Measurements from ENCODE around the gene SPRN.
"Not testable (repeated sequence)": the region's sequence is repeated elsewhere in the genome, so short reads cannot be mapped to it uniquely, and the experiment has no call there.

Gene SPRN

DNA sequence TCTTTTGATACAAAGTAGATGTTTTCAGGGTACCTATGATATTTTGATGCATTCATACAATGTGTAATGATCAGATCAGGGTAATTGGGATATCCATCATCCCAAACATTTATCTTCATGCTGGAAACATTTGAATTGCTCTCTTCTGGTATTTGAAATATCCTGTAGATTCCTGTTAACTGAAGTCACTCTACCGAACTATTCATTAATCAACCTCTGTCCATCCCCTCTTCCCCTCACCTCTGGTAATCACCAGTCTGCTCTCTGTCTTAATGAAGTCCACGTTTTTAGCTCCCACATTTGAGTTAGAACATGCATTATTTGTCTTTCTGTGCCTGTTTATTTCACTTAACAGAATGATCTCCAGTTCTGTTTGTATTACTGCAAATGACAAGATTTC, 19.2 kb downstream of the SPRN start:
- FAIRE-seq, result no peak

GRCh38 chr10:133403784-133404183, 20.6 kb downstream of the SPRN start:
- FAIRE-seq, result no peak

GRCh38 chr10:133403359-133403758, 21.1 kb downstream of the SPRN start:
- no peak for FAIRE-seq

DNA sequence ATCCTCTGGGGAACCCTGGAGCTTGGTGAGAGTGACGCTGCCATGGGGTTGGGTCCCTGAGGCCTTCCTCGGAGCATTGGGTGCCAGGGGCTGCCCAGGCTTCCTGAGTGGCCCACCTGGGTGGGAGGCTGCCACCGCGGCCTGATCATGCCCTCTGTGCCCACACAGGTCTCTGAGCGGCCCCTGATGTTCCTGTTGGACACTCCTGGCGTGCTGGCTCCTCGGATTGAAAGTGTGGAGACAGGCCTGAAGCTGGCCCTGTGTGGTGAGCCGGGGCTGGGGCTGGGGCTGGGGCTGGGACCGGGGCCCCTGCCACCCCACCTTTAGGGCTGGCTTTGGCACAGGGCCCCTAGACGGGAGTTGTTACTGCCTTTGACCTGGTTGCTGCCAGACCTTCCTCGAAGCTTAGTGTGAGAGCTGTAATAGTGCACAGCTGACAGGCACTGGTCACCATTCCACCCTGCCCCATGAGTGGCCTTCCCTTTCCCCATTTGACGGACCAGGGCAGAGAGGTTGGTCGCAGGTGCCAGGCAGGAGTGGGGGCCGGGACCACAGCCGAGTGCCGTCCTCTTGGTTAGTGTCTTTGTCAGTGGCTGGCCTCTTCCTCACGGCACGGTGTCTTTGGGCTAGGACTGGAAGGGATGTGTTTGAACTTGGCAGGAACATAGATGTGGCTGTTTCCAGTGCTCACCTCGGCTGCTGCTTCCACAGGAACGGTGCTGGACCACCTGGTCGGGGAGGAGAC, 22.3 kb downstream of the SPRN start:
- no peak for FAIRE-seq

- FAIRE-seq, result no peak
Observed at GRCh38 chr10:133401500-133401899, 22.9 kb downstream of the SPRN start.

DNA sequence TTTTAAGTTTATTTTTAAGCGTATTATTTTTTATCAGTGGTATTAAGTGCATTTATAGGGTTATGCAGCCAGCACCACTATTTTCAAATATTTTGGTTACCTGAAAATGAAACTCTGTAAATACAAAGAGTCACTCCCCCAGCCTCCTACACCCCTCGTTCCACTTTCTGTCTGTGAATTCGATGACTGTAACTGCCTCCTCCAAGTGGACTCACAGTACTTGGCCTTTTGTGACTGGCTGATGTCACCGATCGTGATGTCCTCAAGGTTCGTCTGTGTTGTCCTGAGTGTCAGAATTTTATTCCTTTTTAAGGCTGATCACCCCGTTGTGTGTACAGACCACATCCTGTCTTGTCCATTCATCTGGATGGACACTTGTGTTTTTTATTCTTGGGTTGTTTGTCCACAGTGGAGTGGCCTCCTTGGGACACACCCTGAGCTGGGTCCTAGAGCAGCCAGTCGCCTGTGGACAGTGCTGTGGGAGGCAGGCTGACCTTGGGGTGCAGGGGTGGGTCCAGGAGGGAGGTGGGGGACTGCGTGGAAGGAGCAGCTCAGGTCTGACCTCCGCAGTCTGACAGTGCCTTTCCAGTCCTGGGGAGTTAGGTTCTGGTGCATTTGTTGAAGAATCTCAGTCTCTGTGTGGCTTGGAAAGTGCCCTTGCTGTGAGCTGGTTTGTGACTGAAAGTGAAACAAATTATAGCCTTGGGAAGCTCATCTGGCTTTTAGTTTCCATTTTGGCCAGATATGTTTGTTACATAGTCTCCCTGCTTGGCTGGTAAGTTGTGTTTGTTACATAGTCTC, 23.6 kb downstream of the SPRN start:
- FAIRE-seq, result no peak

- FAIRE-seq, result no peak
Observed at GRCh38 chr10:133399123-133399601, 25.3 kb downstream of the SPRN start.

- FAIRE-seq, result no peak
Observed at GRCh38 chr10:133397938-133398337, 26.5 kb downstream of the SPRN start.

DNA sequence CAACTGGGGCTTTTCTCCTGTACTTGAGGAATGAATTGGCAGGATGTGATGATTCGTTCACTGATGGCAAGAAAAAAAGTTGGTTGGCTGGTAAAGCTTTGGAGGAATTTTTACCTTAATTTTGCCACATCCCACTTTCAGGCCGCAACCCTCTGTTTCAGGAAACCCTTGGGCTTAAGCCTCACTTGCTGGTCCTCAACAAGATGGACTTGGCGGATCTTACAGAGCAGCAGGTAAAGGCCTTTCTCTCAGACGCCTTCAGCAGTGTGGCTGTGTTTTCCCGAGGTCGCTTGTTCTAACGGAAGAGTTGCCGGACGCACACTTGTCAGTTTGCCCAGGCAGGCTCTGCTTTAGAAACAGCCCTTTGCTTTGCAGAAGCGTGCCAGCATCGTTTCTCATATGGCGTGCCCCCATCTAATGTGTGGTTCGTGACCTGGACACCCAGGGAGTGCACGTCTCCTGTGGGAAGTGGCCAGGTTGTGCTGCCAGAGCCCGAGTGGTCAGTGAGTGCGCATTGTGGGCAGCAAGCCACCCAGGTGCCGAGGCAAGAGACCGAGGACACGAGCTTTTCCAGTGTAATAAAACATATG, 28.3 kb downstream of the SPRN start:
- FAIRE-seq, result no peak

DNA sequence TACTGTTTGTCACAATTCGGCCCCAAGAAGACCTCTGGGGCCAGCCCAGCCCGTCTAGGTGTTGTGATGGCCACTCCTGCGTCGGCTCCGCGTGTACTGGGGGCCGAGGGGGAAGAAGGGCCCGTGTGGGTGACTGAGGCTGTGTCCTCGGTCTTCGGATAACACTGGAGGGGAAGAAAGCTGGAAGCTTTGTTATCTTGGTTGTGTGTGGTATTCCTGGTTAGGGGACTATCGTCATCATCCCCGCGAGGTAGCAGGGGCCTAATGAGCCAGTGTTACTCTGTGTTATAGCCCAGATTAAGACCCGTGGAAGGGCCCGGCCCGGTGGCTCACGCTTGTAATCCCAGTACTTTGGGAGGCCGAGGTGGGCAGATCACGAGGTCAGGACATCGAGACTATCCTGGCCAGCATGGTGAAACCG, 29.6 kb downstream of the SPRN start:
- FAIRE-seq, result no peak

GRCh38 chr10:133394064-133394663, 30.3 kb downstream of the SPRN start, which contains the start of gene MTG1:
Gene MTG1, plus strand, starts transcription at chr10:133394157. Its CDS starts 64 bp downstream, at chr10:133394221.
- FAIRE-seq, result no peak

DNA sequence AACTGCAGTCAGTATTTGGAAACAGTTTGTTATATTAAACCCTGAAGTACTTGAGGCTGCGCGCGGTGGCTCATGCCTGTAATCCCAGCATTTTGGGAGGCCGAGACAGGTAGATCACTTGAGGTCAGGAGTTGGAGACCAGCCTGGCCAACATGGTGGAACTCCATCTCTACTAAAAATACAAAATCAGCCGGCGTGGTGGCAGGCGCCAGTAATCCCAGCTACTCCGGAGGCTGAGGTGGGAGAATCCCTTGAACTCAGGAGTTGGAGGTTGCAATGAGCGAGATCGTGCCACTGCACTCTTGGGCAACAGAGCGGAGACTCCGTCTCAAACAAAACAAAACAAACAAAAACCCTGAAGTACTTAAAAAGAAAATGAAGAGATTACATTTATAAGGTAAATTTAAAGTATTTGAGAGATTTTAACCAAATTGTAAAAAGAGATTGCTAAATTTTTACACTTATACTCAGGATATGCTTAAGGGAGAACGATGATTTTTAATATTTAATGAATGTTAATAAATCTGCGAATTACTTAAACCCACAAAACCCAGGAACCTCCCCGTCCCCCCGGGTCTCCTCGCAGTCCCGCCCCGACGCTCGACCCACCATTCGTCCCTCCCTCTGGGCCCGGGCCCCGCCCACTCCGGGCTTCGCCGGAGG, 30.9 kb downstream of the SPRN start:
- FAIRE-seq, result no peak

GRCh38 chr10:133391761-133392518, 32.5 kb downstream of the SPRN start:
- no peak for FAIRE-seq

DNA sequence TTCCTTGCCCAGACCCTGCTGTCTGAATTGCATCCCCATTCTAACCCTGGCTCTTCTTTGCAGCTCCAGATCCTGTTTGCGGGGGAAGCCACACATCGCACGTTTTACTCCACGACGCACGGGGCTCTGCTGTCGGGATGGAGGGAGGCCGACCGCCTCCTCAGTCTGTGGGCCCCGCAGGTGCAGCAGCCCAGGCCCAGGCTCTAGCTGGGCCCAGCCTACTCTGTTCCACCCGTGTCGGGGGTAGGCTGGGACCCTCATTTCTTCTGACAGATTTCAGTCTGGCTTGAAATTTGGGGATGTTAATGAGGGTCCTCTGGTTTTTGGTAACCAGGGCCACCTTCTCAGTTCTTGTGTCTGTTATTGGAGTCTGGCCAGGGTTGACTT, 33.2 kb downstream of the SPRN start:
- no peak for FAIRE-seq

DNA sequence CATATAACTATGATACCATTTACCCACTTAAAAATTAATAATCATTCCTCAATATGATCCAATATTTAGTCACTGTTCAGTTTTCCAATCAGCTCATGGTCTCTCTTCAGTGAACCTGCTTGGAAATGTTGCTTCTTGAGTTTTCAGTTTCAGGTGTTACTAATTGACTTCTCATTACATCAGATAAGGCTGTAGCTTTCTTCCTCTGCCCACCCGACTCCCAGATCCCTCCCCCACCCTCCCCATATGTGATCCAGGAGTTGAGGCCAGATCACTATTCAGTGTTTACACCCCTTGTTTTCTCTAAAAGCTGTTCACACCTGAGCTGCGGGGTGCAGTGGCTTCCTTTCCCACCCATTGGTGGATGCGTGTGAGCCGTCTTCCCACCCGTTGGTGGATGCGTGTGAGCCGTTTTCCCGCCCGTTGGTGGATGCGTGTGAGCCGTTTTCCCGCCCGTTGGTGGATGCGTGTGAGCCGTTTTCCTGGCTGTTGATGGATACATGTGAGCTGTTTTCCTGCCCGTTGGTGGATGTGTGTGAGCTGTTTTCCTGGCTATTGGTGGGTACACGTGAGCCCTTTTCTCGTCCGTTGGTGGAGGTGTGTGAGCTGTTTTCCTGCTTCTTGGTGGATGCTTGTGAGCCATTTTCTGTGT, 33.7 kb downstream of the SPRN start:
- no peak for FAIRE-seq

DNA sequence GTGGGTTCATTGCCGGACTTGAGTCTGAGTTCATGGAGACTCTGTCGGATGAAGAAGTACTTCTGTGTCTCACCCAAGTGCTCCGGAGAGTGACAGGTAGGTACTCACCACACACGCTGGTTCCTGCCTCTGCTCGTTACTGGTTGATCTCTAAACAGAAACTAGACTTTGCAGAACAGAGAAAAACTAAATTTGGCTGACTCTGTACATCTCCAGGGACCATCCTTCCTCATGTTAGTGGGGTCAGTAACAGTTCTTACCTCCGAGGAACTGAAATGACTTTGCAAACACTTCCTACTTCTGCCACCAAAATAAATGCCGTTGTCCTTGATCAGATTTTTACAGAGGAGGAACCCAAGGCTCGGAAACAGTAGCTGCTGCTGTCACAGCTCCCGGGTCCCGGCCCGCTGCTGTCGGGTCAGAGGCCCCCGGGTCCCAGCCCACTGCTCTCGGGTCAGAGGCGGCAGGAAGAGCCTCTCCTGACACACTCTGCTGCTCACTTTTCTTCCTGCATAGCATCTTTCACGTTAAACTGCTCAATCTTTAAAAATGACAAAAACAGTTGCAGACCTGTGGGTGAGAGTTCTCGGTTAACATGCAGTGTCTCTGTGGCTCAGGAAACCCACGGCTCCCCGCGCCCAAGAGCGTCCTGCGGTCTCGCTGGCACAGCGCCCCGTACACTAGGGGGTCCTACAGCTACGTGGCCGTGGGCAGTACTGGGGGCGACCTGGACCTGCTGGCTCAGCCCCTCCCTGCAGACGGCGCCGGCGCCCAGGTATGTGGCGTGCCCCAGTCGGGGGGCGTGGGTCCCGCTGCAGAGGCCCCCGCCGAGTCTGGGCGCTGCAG, 35.2 kb downstream of the SPRN start:
- no peak for FAIRE-seq

GRCh38 chr10:133388236-133388972, 36.0 kb downstream of the SPRN start:
- no peak for FAIRE-seq

DNA sequence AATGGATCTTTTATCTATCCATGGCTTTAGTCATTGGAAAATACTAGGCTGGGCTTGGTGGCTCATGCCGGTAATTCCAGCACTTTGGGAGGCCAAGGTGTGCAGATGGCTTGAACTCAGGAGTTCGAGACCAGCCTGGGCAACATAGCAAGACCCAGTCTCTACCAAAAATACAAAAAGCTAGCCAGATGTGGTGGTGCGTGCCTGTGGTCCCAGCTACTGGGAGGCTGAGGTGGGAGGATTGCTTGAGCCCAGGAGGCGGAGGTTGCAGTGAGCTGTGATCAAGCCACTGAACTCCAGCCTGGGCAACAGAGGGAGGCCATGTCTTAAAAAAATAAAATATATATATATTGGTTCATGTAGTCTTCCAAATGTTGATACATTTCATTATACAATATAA, 37.5 kb downstream of the SPRN start:
- FAIRE-seq, result not testable (repeated sequence)

DNA sequence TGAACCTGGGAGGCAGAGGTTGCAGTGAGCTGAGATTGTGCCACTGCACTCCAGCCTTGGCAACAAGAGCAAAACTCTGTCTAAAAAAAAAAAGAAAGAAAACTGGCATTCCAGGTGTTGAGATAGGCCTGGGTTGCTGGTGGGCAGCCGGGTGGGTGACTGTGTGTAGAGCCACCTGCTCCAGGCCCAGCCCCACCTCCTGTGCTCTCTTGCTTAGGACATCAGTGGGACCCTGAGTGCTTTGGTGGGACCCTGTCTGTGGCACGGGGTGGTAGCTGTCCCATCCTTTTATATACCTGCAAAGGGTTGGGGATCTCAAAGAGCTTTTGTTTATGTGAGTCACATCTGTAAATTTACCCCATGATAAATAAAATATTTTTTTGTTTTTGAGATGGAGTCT, 39.2 kb downstream of the SPRN start:
- no peak for FAIRE-seq

GRCh38 chr10:133384071-133384470, 40.4 kb downstream of the SPRN start:
- FAIRE-seq, result no peak
